Ectodermal cell (in vitro differentiated cells): Measurements from ENCODE around the gene AGMO.

ENCODE experiments used
- H3K27ac ChIP-seq: 2 replicates; pipeline ENCODE4 v1.7.0; 2013; ENCODE audit warnings: mild to moderate bottlenecking, low read depth, low read length; ENCODE audit not compliant: insufficient read depth, poor library complexity, severe bottlenecking
- H3K27me3 ChIP-seq: 2 replicates; pipeline ENCODE4 v1.7.0; 2013; ENCODE audit warnings: mild to moderate bottlenecking, low read length; ENCODE audit not compliant: insufficient read depth, control insufficient read depth, poor library complexity, severe bottlenecking
- H3K36me3 ChIP-seq: one replicate; pipeline ENCODE4 v1.7.0; 2013; ENCODE audit warnings: low read length; ENCODE audit not compliant: control insufficient read depth, insufficient read depth
- H3K4me1 ChIP-seq: one replicate; pipeline ENCODE4 v1.7.0; 2013; ENCODE audit warnings: low read length; ENCODE audit not compliant: control insufficient read depth, insufficient read depth
- H3K4me3 ChIP-seq: 2 replicates; pipeline ENCODE4 v1.7.0; 2013; ENCODE audit warnings: low read depth, low read length, control low read depth; ENCODE audit not compliant: insufficient read depth
- H3K9me3 ChIP-seq: 2 replicates; pipeline ENCODE4 v1.7.0; 2013; ENCODE audit warnings: mild to moderate bottlenecking, low read length, moderate library complexity; ENCODE audit not compliant: control insufficient read depth
- WGBS, 2 experiments: methylation state at CpG; one replicate each; pipeline ENCODE4 v1.1.7; 2013; ENCODE audit warnings: missing lambda C conversion rate in 2 of 2; 5-methylcytosine and 5-hydroxymethylcytosine counted together

AGMO gene

DNA sequence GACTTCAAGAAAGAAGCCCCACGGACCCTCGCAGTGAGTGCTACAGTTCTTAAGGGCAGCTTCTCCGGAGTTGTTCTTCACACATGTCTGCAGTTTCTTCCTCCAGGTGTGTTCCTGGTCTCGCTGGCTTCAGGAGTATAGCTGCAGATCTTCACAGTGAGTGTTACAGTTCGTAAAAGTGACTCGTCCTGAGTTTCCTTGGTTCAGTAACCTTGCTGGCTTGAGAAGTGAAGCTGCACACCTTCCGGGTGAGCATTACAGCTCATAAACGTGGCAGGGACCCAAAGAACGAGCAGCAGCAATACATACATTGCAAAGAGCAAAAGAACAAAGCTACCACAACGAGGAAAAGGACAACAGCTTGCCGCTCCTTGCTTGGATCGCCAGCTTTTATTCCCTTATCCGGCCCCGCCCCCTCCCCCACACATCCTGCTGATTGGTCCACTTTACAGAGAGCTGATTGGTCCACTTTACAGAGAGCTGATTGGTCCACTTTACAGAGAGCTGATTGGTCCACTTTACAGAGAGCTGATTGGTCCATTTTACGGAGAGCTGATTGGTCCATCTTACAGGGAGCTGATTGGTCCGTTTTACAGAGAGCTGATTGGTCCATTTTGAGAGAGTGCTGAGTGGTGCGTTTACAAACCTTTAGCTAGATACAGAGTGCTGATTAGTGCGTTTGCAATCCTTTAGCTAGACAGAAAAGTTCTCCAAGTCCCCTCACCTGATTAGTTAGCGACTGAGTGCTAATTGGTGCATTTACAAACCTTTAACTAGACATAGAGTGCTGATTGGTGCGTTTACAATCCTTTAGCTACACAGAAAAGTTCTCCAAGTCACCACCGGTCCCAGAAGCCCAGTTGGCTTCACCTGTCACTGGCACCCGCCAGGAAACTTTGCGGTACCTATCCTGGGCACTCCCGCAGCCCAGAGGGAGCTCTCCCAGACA is 165.3 kb downstream of the AGMO start:
- 92 to 93% methylated on average over 24 of the region's 24 CpGs for WGBS, 2 experiments
- no peaks in the 10 kb centered on the region for H3K9me3 ChIP-seq

GRCh38 chr7:15389073-15389472 is 172.7 kb downstream of the AGMO start:
- Histone ChIP-seq H3K36me3 (no peaks in the 10 kb centered on the region), H3K27me3 (no peaks in the 10 kb centered on the region), H3K4me1 (no peaks in the 10 kb centered on the region), H3K4me3 (no peak overlapping the region), H3K27ac (no peak overlapping the region), H3K9me3 (no peaks in the 10 kb centered on the region)
- 89 to 94% methylated on average over 1 of the region's 1 CpG for WGBS, 2 experiments

More for the DNA sequence above, 165.3 kb downstream of the AGMO start:
- H3K27me3 ChIP-seq, result no peaks in the 10 kb centered on the region
- H3K27ac ChIP-seq, result no peak overlapping the region
- no peaks in the 10 kb centered on the region for H3K36me3 ChIP-seq
- H3K4me1 ChIP-seq, result no peaks in the 10 kb centered on the region
- no peak overlapping the region for H3K4me3 ChIP-seq

GRCh38 chr7:15378494-15379145 is 183.2 kb downstream of the AGMO start:
- WGBS, 2 experiments, result 93 to 97% methylated on average over 2 of the region's 2 CpGs
- H3K27ac ChIP-seq, result no peak overlapping the region
- no peaks in the 10 kb centered on the region for H3K4me1 ChIP-seq
- H3K9me3 ChIP-seq, result no peaks in the 10 kb centered on the region
- no peaks in the 10 kb centered on the region for H3K27me3 ChIP-seq
- H3K36me3 ChIP-seq, result no peaks in the 10 kb centered on the region
- no peak overlapping the region for H3K4me3 ChIP-seq

DNA sequence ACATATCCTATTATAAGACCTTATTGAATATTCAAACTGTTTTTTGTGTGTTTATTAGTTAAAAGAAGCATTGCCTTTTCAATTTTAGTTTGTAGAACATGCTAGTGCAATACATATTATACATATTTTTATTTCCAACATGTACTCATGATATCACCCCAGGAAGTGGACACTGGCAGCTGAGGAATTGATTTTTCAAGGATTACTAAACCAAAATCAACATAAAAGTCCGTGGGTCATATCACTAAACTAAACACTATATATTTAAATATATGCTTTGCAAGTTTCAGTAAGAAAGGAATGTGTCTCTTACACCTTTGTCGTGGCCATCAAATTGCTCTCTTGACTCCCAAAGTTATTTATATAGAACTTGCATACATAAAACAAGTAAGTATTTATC is 185.2 kb downstream of the AGMO start:
- H3K27me3 ChIP-seq, result no peaks in the 10 kb centered on the region
- H3K27ac ChIP-seq, result no peak overlapping the region
- no peaks in the 10 kb centered on the region for H3K4me1 ChIP-seq
- H3K4me3 ChIP-seq, result no peak overlapping the region
- WGBS, 2 experiments, result 80 to 100% methylated on average over 1 of the region's 2 CpGs
- no peaks in the 10 kb centered on the region for H3K9me3 ChIP-seq
- H3K36me3 ChIP-seq, result no peaks in the 10 kb centered on the region

GRCh38 chr7:15370441-15370840 is 191.4 kb downstream of the AGMO start:
- 87 to 95% methylated on average over 1 of the region's 1 CpG for WGBS, 2 experiments
- no peaks in the 10 kb centered on the region for H3K4me1 ChIP-seq
- H3K36me3 ChIP-seq, result no peaks in the 10 kb centered on the region
- no peak overlapping the region for H3K27ac ChIP-seq
- no peak overlapping the region for H3K4me3 ChIP-seq
- no peaks in the 10 kb centered on the region for H3K9me3 ChIP-seq
- H3K27me3 ChIP-seq, result no peaks in the 10 kb centered on the region

DNA sequence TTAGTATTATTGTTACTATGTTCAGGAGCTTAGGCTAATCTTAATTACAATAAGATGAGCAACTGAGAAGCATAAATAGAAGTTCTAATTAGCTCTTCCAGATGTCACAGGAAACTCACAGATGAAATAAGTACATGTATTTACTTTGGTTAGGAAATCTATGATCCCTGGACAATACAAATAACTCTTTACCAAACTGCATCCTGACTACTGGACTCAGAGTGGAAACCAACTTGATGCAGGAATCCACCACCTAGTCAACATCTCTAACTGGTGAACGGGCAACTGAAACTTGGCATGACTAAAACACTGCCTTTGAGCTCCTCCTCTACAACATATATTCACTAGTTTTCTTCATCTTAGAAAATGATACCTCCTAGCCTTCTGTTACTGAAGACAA is 193.2 kb downstream of the AGMO start:
- Histone ChIP-seq H3K4me3 (no peak overlapping the region), H3K27me3 (no peaks in the 10 kb centered on the region), H3K36me3 (no peaks in the 10 kb centered on the region), H3K4me1 (no peaks in the 10 kb centered on the region), H3K9me3 (no peaks in the 10 kb centered on the region), H3K27ac (no peak overlapping the region)
- WGBS, 2 experiments, result 86 to 93% methylated on average over 1 of the region's 1 CpG

DNA sequence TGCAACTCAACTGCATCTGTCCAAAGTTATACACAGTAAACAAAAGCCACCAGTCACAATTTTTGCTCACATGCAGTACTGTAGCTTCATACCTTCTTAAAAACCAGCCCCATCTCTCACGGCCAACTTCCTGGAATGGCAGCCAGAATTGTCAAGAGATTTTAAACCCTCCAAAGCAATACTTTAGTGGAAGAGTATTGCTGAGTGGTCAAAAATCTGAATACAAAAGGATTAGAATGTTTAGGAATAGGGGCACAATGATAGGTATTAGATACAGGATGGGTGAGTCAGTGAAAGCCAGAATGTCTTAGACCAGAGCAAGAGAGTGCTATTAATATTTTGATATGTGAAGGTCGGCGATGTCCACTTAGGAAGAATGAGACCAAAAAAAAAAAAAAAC is 193.9 kb downstream of the AGMO start:
- no peak overlapping the region for H3K4me3 ChIP-seq
- H3K9me3 ChIP-seq, result no peaks in the 10 kb centered on the region
- WGBS, 2 experiments, result 91 to 96% methylated on average over 3 of the region's 3 CpGs
- no peaks in the 10 kb centered on the region for H3K27me3 ChIP-seq
- H3K36me3 ChIP-seq, result no peaks in the 10 kb centered on the region
- H3K4me1 ChIP-seq, result no peaks in the 10 kb centered on the region
- no peak overlapping the region for H3K27ac ChIP-seq

GRCh38 chr7:15358112-15358511 is 203.7 kb downstream of the AGMO start:
- 80 to 93% methylated on average over 4 to 5 of the region's 5 CpGs for WGBS, 2 experiments
- H3K36me3 ChIP-seq, result no peaks in the 10 kb centered on the region
- H3K9me3 ChIP-seq, result no peaks in the 10 kb centered on the region
- H3K4me3 ChIP-seq, result no peak overlapping the region
- H3K27me3 ChIP-seq, result no peaks in the 10 kb centered on the region
- H3K4me1 ChIP-seq, result no peaks in the 10 kb centered on the region
- no peak overlapping the region for H3K27ac ChIP-seq

DNA sequence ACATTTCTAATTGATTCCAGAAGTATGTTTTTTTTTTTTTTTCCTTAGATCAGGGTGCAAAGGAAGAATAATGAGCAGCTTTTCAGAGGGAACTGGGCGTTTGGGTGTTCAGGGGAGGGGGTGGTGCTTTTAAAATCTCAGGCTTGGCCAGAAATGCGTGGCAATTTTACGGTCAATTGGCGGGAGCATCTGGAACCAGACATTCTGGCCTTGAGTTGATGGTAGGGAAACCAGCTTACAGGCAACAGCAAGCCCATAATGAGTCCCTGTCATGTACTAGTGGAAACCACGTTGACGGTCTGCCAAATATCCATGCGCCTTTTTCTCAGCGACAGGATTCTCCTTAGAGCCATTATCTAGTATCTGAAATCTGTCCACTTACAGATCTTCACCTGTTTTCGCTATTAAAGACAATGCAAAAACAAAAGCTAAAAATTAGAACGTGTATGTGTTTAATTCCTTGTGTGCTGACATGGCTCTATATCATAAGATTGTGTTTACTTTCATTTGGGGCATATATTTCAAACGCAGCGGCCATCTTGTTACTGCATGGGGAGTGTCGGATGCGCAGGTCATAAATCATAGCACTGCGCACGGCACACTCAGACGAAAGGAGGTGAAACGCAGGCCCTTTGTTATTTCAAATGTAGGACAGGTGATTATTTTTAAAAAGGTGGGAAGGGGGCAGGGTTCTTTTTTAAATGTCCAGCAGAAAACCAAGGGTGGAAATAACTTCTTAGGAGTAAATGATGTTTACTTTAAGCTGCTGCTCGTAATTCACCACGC is 209.2 kb downstream of the AGMO start:
- H3K4me3 ChIP-seq, result no peak overlapping the region
- H3K36me3 ChIP-seq, result no peaks in the 10 kb centered on the region
- no peaks in the 10 kb centered on the region for H3K9me3 ChIP-seq
- no peaks in the 10 kb centered on the region for H3K27me3 ChIP-seq
- no peak overlapping the region for H3K27ac ChIP-seq
- 95 to 96% methylated on average over 19 to 20 of the region's 20 CpGs for WGBS, 2 experiments
- H3K4me1 ChIP-seq, result no peaks in the 10 kb centered on the region

DNA sequence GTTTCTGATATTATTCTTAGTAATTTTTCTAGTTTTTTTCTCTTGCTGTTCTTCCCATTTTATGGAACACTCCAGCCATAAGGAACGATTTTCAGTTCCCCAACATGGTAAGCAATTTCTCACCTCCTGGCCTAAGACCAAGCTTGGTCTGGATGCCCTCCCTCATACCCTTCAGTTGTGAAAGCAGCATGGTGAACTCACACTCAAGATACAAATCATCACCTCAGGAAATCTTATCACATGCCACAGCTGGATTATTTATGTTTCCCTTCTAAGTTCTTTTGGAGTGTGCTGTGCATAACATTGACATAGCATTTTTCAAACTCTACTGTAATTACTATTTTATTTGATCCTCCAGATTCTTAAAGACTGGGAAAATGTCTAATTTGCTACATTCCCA is 216.6 kb downstream of the AGMO start:
- no peaks in the 10 kb centered on the region for H3K36me3 ChIP-seq
- H3K27me3 ChIP-seq, result no peaks in the 10 kb centered on the region
- no peaks in the 10 kb centered on the region for H3K4me1 ChIP-seq
- H3K4me3 ChIP-seq, result no peak overlapping the region
- no peaks in the 10 kb centered on the region for H3K9me3 ChIP-seq
- WGBS, 2 experiments, result 80 to 90% methylated on average over 1 of the region's 1 CpG
- no peak overlapping the region for H3K27ac ChIP-seq
